Right atrium auricular region (tissue), 2 donors: Measurements from ENCODE around the gene NALCN. TPM values are rescaled to one million over a fixed set of nuclear protein-coding genes. Genes with fewer than 3 reads are reported as not detected.

ENCODE experiments used
- DNase-seq: peaks from one replicate; pipeline ENCODE4 v3.0.0-alpha.2; 2019; ENCODE audit warnings: low spot score
- H3K27ac ChIP-seq, 2 donors: fragments of 200-600 bp; sonication (generic); 1 replicate in 1 of 2; 2 replicates in 1 of 2; pipeline ENCODE4 v1.5.1; 2016 to 2019
- H3K27me3 ChIP-seq, 2 donors: fragments of 200-600 bp; sonication (generic); one replicate each; pipeline versions ENCODE4 v1.5.1 to v1.6.0; 2017 to 2019
- H3K36me3 ChIP-seq: fragments of 200-600 bp; sonication (generic); one replicate; pipeline ENCODE4 v1.5.1; 2016
- H3K4me1 ChIP-seq, 2 donors: fragments of 200-600 bp; sonication (generic); one replicate each; pipeline versions ENCODE4 v1.5.1 to v1.6.0; 2017 to 2019
- H3K4me3 ChIP-seq, 2 donors: fragments of 200-600 bp; sonication (generic); 1 replicate in 1 of 2; 2 replicates in 1 of 2; pipeline ENCODE4 v1.5.1; 2017 to 2019; ENCODE audit warnings: mild to moderate bottlenecking in 1 of 2, moderate library complexity in 1 of 2
- H3K9me3 ChIP-seq, 2 donors: fragments of 200-600 bp; sonication (generic); one replicate each; pipeline ENCODE4 v1.5.1; 2019
- total RNA-seq, 2 donors: library from RNA; depleted of rRNA; stranded (reverse); fragments of >200 nt; gene quantifications; one replicate each; pipeline ENCODE4 v1.1.0, GENCODE V29; 2016
- TF ChIP-seq, protein P1 (sequence below), 2 donors: fragments of 200-600 bp; sonication (generic); IDR thresholded peaks; one replicate each; pipeline ENCODE4 v1.5.1; 2019; ENCODE audit warnings: antibody characterized with exemption in 2 of 2

Gene NALCN
- total RNA-seq, 2 donors from 2014 or later = 6.2 to 21.1 TPM

DNA sequence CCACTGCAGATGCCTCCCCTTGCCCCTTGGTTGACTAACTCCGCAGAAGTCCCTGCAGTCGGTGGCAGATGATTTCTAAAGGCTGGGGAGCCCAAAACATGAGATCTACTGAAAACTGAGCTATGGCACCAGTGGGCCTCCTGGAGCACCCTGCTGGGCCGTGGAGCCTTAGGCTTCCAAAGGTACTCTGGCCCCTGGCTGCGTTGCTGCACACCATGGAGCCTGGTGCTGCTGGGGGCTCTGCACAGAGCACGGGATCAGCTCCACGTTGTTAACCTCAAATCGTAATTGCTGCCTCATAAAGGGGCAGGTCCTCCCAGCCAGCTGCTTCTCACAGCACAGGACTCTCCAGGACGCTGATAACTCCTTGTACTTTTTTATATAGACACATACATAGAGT lies 357.5 kb downstream of the NALCN start:
- TF ChIP-seq, protein P1, sequence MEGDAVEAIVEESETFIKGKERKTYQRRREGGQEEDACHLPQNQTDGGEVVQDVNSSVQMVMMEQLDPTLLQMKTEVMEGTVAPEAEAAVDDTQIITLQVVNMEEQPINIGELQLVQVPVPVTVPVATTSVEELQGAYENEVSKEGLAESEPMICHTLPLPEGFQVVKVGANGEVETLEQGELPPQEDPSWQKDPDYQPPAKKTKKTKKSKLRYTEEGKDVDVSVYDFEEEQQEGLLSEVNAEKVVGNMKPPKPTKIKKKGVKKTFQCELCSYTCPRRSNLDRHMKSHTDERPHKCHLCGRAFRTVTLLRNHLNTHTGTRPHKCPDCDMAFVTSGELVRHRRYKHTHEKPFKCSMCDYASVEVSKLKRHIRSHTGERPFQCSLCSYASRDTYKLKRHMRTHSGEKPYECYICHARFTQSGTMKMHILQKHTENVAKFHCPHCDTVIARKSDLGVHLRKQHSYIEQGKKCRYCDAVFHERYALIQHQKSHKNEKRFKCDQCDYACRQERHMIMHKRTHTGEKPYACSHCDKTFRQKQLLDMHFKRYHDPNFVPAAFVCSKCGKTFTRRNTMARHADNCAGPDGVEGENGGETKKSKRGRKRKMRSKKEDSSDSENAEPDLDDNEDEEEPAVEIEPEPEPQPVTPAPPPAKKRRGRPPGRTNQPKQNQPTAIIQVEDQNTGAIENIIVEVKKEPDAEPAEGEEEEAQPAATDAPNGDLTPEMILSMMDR (IDR thresholded peaks at IDR 0.05) = no peak
- no peaks in the 10 kb centered on the region for H3K9me3 ChIP-seq
- H3K27ac ChIP-seq = no peak overlapping the region
- no peaks in the 10 kb centered on the region for H3K27me3 ChIP-seq
- H3K4me3 ChIP-seq = no peak overlapping the region
- no peaks in the 10 kb centered on the region for H3K4me1 ChIP-seq
- DNase-seq = no peak
- no peaks in the 10 kb centered on the region for H3K36me3 ChIP-seq

DNA sequence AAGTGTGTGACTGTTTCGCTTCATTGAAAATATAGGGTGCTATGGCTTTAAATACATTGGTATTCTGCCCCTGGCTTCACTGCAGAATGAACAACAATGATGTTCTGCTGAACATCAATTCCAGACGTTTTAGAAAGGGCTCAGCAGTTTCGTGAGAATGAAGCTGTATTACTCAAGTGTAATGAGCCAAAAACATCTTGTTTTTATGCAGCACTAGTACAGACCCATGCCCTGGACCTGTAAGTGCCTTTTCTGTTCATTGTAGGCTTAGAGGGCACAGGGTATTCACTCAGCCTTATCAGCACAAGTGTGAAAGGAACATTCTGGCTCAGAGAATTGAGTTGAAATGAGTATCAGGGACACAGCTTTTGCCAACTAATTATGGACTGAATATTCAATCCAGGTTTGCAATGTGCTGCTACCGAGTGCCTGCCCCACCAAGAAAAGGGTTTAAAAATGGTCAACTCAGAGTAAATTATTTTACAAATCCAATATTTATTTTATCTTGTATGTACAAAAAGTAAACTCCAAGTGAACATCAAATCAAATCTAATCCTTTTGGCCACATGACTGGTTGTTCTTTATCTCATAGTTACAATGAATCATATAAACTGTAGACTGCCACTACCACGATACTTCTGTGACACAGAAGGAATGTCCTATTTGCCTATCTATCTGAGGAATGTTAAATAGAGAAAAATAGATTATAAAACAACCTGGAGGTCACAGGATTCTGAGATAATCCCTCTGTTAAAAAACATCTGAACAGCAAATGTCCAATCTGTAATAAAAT lies 362.8 kb downstream of the NALCN start:
- no peak overlapping the region for H3K27ac ChIP-seq
- TF ChIP-seq, protein P1 (IDR thresholded peaks at IDR 0.05) = no peak
- no peaks in the 10 kb centered on the region for H3K36me3 ChIP-seq
- no peaks in the 10 kb centered on the region for H3K27me3 ChIP-seq
- DNase-seq = no peak
- no peaks in the 10 kb centered on the region for H3K9me3 ChIP-seq
- no peaks in the 10 kb centered on the region for H3K4me1 ChIP-seq
- no peak overlapping the region for H3K4me3 ChIP-seq

DNA sequence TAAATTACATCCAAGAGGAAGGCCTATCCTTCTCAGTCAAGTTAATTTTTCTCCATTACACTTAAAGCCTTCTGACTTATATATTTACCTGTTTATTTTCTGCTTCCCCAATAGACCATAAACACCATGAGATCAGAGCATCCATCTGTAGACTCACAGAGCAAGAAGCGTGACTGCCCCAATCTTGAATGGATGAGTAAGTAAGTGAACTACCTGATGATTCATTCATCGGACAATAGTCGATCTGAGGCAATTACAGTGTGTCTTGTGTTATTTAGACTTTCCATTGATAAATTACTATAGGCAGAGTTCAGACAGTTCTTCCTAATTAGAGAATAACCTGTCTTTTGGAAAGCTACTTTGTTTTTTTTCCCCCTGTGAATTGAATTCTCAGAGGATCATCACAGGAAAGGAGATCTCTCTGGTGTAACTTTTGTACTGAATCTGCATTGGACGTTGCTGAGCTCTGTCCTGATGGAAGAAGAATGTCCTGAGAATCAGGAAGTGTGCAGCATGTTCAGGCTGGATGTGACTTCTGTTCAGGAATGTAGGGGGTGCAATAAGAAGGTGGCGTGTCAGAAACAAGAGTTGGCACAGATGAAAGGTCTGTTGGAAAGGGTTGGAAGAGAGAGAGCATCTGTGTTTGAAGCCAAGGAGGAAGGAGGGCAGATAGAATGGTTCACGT lies 367.0 kb downstream of the NALCN start:
- Histone ChIP-seq H3K36me3 (no peaks in the 10 kb centered on the region), H3K27me3 (no peaks in the 10 kb centered on the region), H3K4me1 (no peaks in the 10 kb centered on the region), H3K27ac (no peak overlapping the region), H3K9me3 (no peaks in the 10 kb centered on the region), H3K4me3 (no peak overlapping the region)
- TF ChIP-seq, protein P1 (IDR thresholded peaks at IDR 0.05) = no peak
- DNase-seq = no peak

DNA sequence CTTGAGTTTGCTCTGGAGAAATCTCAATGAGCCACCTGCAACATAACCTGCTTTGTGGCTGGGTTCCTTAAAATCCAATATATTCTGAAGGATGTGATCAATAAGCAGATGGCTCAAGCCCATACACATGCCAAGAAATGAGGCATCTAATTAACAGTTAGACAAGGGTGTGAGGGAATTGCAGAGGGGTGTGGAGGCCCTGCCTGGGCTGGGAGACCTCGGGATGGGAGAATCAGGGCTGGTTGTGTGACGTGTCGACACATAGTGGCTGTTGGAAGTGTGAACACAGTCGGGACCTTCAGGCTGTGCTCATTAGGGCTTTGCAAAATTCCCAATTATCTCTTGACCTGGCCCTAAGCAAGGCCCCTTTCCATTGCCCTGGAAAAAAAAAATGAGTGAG lies 379.8 kb downstream of the NALCN start:
- Histone ChIP-seq H3K27ac (no peak overlapping the region), H3K9me3 (no peaks in the 10 kb centered on the region), H3K36me3 (no peaks in the 10 kb centered on the region), H3K4me1 (no peaks in the 10 kb centered on the region), H3K27me3 (no peaks in the 10 kb centered on the region), H3K4me3 (no peak overlapping the region)
- DNase-seq = no peak
- TF ChIP-seq, protein P1 (IDR thresholded peaks at IDR 0.05) = no peak

DNA sequence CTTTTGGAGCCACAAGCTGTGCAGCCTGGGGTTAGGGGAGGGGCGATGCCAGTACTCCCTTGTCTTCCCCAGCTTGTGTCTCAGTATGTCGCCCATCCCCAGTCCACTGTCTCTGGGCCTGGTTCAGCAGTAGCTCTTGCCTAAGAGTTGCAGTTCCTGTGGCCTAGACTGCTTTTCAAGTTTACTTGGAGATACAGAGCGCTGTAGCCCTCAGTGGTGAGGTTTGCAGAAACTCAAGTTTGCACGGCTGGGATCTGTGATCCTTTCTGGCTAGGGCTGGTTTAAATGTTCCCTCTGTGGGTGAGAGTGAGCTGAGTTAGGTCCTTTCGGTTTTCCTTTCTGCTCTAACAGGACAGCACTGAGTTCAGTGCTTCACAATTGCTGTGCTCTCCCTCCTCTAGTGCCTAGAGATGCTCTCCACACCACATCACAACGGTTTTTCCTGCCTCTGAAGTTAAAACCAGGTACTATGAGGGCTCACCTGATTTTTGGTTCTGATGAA lies 381.1 kb downstream of the NALCN start:
- Histone ChIP-seq H3K27ac (no peak overlapping the region), H3K36me3 (no peaks in the 10 kb centered on the region), H3K4me3 (no peak overlapping the region), H3K27me3 (no peaks in the 10 kb centered on the region), H3K4me1 (no peaks in the 10 kb centered on the region), H3K9me3 (no peaks in the 10 kb centered on the region)
- TF ChIP-seq, protein P1 (IDR thresholded peaks at IDR 0.05) = no peak
- DNase-seq = no peak
